Loucy (cell line): ENCODE results near the gene CACNA1C.

Source experiments
- CTCF ChIP-seq: fragments of 200-600 bp; sonication (generic); conservative IDR thresholded peaks from 2 replicates; pipeline ENCODE4 v1.5.1; 2014; ENCODE audit warnings: mild to moderate bottlenecking, antibody characterized with exemption, low read length
- EZH2phosphoT487 ChIP-seq: fragments of 200-600 bp; IDR thresholded peaks from 2 replicates; pipeline ENCODE4 v1.6.1; 2018; ENCODE audit warnings: antibody characterized with exemption, mild to moderate bottlenecking, moderate library complexity, borderline replicate concordance

- TF ChIP-seq CTCF (no peak), EZH2phosphoT487 (no peak)
These were observed 300.5 kb downstream of the CACNA1C start for GRCh38 chr12:2353281-2353680.
